H9 (cell line): ENCODE results near the gene ZMAT5. TPM values are rescaled to one million over a fixed set of nuclear protein-coding genes. Genes with fewer than 3 reads are reported as not detected.

Source experiments
- DNase-seq: peaks from one replicate; pipeline ENCODE4 v3.0.0-alpha.2; 2017
- H2AFZ ChIP-seq: one replicate; pipeline ENCODE4 v1.6.1; 2013; ENCODE audit warnings: mild to moderate bottlenecking, low read length, control low read depth, moderate library complexity
- H2AK5ac ChIP-seq: 2 replicates; pipeline ENCODE4 v1.6.1; 2013; ENCODE audit warnings: low read length, control low read depth, mixed read lengths; ENCODE audit not compliant: insufficient read length
- H2BK120ac ChIP-seq: one replicate; pipeline ENCODE4 v1.6.1; 2013; ENCODE audit warnings: low read depth, mild to moderate bottlenecking, low read length, control low read depth, inconsistent platforms; ENCODE audit not compliant: poor library complexity, severe bottlenecking
- H2BK12ac ChIP-seq: 2 replicates; pipeline ENCODE4 v1.6.1; 2013; ENCODE audit warnings: low read length, control low read depth, mixed read lengths, low read depth; ENCODE audit not compliant: insufficient read length
- H2BK15ac ChIP-seq: 2 replicates; pipeline ENCODE4 v1.6.1; 2013; ENCODE audit warnings: low read depth, low read length, control low read depth
- H2BK20ac ChIP-seq: one replicate; pipeline ENCODE4 v1.6.1; 2013; ENCODE audit warnings: low read depth, mild to moderate bottlenecking, low read length, control low read depth, inconsistent platforms; ENCODE audit not compliant: poor library complexity, severe bottlenecking
- H2BK5ac ChIP-seq: 2 replicates; pipeline ENCODE4 v1.6.1; 2013; ENCODE audit warnings: low read length, control low read depth, mixed read lengths; ENCODE audit not compliant: insufficient read length
- H3K14ac ChIP-seq: 2 replicates; pipeline ENCODE4 v1.6.1; 2013; ENCODE audit warnings: low read length, control low read depth; ENCODE audit not compliant: insufficient read depth
- H3K18ac ChIP-seq: 2 replicates; pipeline ENCODE4 v1.6.1; 2013; ENCODE audit warnings: low read depth, mild to moderate bottlenecking, mixed read lengths, low read length, control low read depth; ENCODE audit not compliant: insufficient read length
- H3K23ac ChIP-seq: 2 replicates; pipeline ENCODE4 v1.6.1; 2013; ENCODE audit warnings: low read length, control low read depth, mixed read lengths, low read depth; ENCODE audit not compliant: insufficient read length
- H3K23me2 ChIP-seq: 2 replicates; pipeline ENCODE4 v1.6.1; 2013; ENCODE audit warnings: low read depth, mild to moderate bottlenecking, mixed read lengths, low read length, control low read depth; ENCODE audit not compliant: insufficient read length, poor library complexity, severe bottlenecking
- H3K27ac ChIP-seq: 2 replicates; pipeline ENCODE4 v1.5.1; 2013; ENCODE audit warnings: low read length, control low read depth, mixed read lengths, low read depth; ENCODE audit not compliant: insufficient read length
- H3K27me3 ChIP-seq: 2 replicates; pipeline ENCODE4 v1.6.1; 2013; ENCODE audit warnings: low read length, control low read depth, inconsistent platforms; ENCODE audit not compliant: insufficient read depth
- H3K4ac ChIP-seq: 2 replicates; pipeline ENCODE4 v1.6.1; 2013; ENCODE audit warnings: low read depth, mild to moderate bottlenecking, control low read depth, inconsistent platforms, low read length, moderate library complexity
- H3K4me1 ChIP-seq: 2 replicates; pipeline ENCODE4 v1.6.1; 2013; ENCODE audit warnings: low read length, control low read depth, inconsistent platforms; ENCODE audit not compliant: insufficient read depth
- H3K4me2 ChIP-seq: 2 replicates; pipeline ENCODE4 v1.6.1; 2013; ENCODE audit warnings: low read length, control low read depth, mixed read lengths; ENCODE audit not compliant: insufficient read length, insufficient read depth
- H3K56ac ChIP-seq: 2 replicates; pipeline ENCODE4 v1.6.1; 2013; ENCODE audit warnings: low read depth, mild to moderate bottlenecking, mixed read lengths, low read length, control low read depth; ENCODE audit not compliant: insufficient read length
- H3K79me1 ChIP-seq: 2 replicates; pipeline ENCODE4 v1.6.1; 2013; ENCODE audit warnings: low read depth, mild to moderate bottlenecking, moderate library complexity, low read length, control low read depth, inconsistent platforms; ENCODE audit not compliant: insufficient read depth, poor library complexity, severe bottlenecking
- H3K79me2 ChIP-seq: 2 replicates; pipeline ENCODE4 v1.6.1; 2013; ENCODE audit warnings: low read length, control low read depth, inconsistent platforms; ENCODE audit not compliant: insufficient read depth
- H3K9ac ChIP-seq: 2 replicates; pipeline ENCODE4 v1.6.1; 2013; ENCODE audit warnings: low read length, control low read depth, mixed read lengths; ENCODE audit not compliant: insufficient read length; ENCODE audit errors: extremely low read depth
- H3K9me3 ChIP-seq: one replicate; pipeline ENCODE4 v1.6.1; 2013; ENCODE audit warnings: low read depth, low read length, inconsistent platforms; ENCODE audit not compliant: control insufficient read depth
- H3T11ph ChIP-seq: one replicate; pipeline ENCODE4 v1.6.1; 2013; ENCODE audit warnings: mild to moderate bottlenecking, low read length, control low read depth, inconsistent platforms
- H4K20me1 ChIP-seq: one replicate; pipeline ENCODE4 v1.6.1; 2013; ENCODE audit not compliant: control insufficient read depth, insufficient read length, insufficient read depth
- H4K5ac ChIP-seq: 2 replicates; pipeline ENCODE4 v1.6.1; 2013; ENCODE audit warnings: low read depth, mild to moderate bottlenecking, mixed read lengths, low read length, control low read depth; ENCODE audit not compliant: insufficient read length
- H4K8ac ChIP-seq: replicated peaks from 2 replicates; pipeline ENCODE4 v1.6.1; 2013; ENCODE audit warnings: low read length, control low read depth, mixed read lengths, low read depth; ENCODE audit not compliant: insufficient read length
- H4K91ac ChIP-seq: 2 replicates; pipeline ENCODE4 v1.6.1; 2013; ENCODE audit warnings: low read depth, mild to moderate bottlenecking, moderate library complexity, mixed read lengths, low read length, control low read depth; ENCODE audit not compliant: insufficient read length
- H3K27ac Mint-ChIP-seq, 3 experiments: 2 replicates in 2 of 3; 3 replicates in 1 of 3; pipeline ENCODE4 v1.8.0; 2020 to 2021; ENCODE audit warnings: mixed read lengths in 3 of 3, mild to moderate bottlenecking in 1 of 3, moderate library complexity in 1 of 3
- H3K27me3 Mint-ChIP-seq: 2 replicates; pipeline ENCODE4 v1.8.0; 2021; ENCODE audit warnings: low read depth, mild to moderate bottlenecking, moderate library complexity, mixed read lengths
- H3K36me3 Mint-ChIP-seq, 3 experiments: 2 replicates in 2 of 3; 3 replicates in 1 of 3; pipeline ENCODE4 v1.8.0; 2020 to 2021; ENCODE audit warnings: low read depth in 3 of 3, mixed read lengths in 3 of 3; ENCODE audit not compliant: insufficient read depth in 1 of 3
- H3K4me1 Mint-ChIP-seq, 2 experiments: 2 replicates each; pipeline ENCODE4 v1.8.0; 2020; ENCODE audit warnings: mixed read lengths in 2 of 2
- H3K4me3 Mint-ChIP-seq, 2 experiments: 2 replicates in 1 of 2; 3 replicates in 1 of 2; pipeline ENCODE4 v1.8.0; 2020 to 2021; ENCODE audit warnings: mild to moderate bottlenecking in 2 of 2, mixed read lengths in 2 of 2, moderate library complexity in 1 of 2
- H3K9me3 Mint-ChIP-seq, 2 experiments: 2 replicates in 1 of 2; 3 replicates in 1 of 2; pipeline ENCODE4 v1.8.0; 2020; ENCODE audit warnings: mild to moderate bottlenecking in 2 of 2, mixed read lengths in 2 of 2, moderate library complexity in 1 of 2
- WGBS: extraction: QIAGEN DNeasy Blood & Tissue Kit; methylation state at CpG from one replicate; pipeline ENCODE4 v1.1.7; 2013; ENCODE audit warnings: missing lambda C conversion rate, low lambda C conversion rate, mixed read lengths; ENCODE audit not compliant: insufficient read length; ENCODE audit errors: extremely low coverage; 5-methylcytosine and 5-hydroxymethylcytosine counted together
- total RNA-seq: library from RNA; stranded (reverse); gene quantifications from 2 replicates; pipeline ENCODE4 v1.2.1, GENCODE V29; 2021
- TF ChIP-seq, protein P1 (sequence below): fragments of 200-600 bp; sonication (generic); conservative IDR thresholded peaks from 3 replicates; pipeline ENCODE4 v1.8.0; 2021; ENCODE audit warnings: antibody characterized with exemption, mild to moderate bottlenecking

ZMAT5 gene
- total RNA-seq, 1 experiment from 2014 or later: 13.9 TPM

DNA sequence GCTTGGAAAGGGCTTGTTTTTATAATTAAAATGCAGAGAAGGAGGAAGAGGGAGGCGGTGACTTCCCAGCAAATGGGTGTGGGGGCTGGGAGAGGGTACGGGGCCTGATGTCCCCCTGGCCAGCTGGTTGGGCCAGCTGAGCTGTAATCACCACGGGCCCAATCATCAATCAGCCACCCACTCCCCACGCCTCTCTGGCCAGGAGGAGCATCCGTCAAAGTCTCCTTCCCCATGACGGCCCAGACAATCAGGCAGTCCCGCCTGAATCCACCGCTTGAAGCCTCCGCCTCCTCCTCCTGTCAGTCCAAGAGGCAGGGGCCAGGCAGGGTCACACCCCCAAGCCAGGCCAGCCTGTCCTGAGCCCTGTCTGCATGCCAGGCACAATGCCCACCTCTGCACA lies 60.3 kb downstream of the ZMAT5 start:
- Histone ChIP-seq H3K4ac (no peak overlapping the region), H3K79me1 (no peaks in the 10 kb centered on the region), H3K18ac (no peak overlapping the region), H4K91ac (no peak overlapping the region), H3K23ac (no peak overlapping the region), H2AK5ac (no peak overlapping the region), H3K27ac (no peak overlapping the region), H3K56ac (no peak overlapping the region), H2BK5ac (no peak overlapping the region), H4K20me1 (no peaks in the 10 kb centered on the region), H3K9me3 (no peaks in the 10 kb centered on the region), H3T11ph (no peak overlapping the region), H4K8ac (no peak overlapping the region), H3K4me1 (peaks cover 6% of the 10 kb centered on the region; the same call in 1 of the 2 replicates), H3K23me2 (peaks cover 9% of the 10 kb centered on the region), H2BK12ac (no peak overlapping the region), H2BK120ac (no peak overlapping the region), H2BK20ac (no peak overlapping the region), H4K5ac (no peak overlapping the region), H3K4me2 (no peak overlapping the region), H3K79me2 (no peaks in the 10 kb centered on the region), H2AFZ (no peak overlapping the region), H3K9ac (no peak overlapping the region), H3K14ac (no peak overlapping the region), H3K27me3 (no peaks in the 10 kb centered on the region; the same call in 1 of the 2 replicates), H2BK15ac (no peak overlapping the region)
- peaks cover 27 to 47% of the 10 kb centered on the region in 2 experiments for H3K4me1 Mint-ChIP-seq
- H3K36me3 Mint-ChIP-seq: no peaks in the 10 kb centered on the region
- no peak overlapping the region for H3K27ac Mint-ChIP-seq
- no peak overlapping the region for H3K4me3 Mint-ChIP-seq
- TF ChIP-seq, protein P1, sequence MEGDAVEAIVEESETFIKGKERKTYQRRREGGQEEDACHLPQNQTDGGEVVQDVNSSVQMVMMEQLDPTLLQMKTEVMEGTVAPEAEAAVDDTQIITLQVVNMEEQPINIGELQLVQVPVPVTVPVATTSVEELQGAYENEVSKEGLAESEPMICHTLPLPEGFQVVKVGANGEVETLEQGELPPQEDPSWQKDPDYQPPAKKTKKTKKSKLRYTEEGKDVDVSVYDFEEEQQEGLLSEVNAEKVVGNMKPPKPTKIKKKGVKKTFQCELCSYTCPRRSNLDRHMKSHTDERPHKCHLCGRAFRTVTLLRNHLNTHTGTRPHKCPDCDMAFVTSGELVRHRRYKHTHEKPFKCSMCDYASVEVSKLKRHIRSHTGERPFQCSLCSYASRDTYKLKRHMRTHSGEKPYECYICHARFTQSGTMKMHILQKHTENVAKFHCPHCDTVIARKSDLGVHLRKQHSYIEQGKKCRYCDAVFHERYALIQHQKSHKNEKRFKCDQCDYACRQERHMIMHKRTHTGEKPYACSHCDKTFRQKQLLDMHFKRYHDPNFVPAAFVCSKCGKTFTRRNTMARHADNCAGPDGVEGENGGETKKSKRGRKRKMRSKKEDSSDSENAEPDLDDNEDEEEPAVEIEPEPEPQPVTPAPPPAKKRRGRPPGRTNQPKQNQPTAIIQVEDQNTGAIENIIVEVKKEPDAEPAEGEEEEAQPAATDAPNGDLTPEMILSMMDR: no peak
- peak; percentile 79 for DNase-seq
- no CpG with 5 or more reads among the region's 9 CpGs for WGBS
- H3K9me3 Mint-ChIP-seq: no peaks in the 10 kb centered on the region
- H3K27me3 Mint-ChIP-seq: peaks cover 93% of the 10 kb centered on the region
